Naive thymus-derived CD4-positive, alpha-beta T cell (primary cell): ENCODE data around the gene RNF166. TPM values are rescaled to one million over a fixed set of nuclear protein-coding genes. Genes with fewer than 3 reads are reported as not detected.

ENCODE experiments used
- ATAC-seq: fragments of 150-1000 bp; cut with Tn5 transposase; 2 replicates; pipeline ENCODE4 v1.10.0; 2021; ENCODE audit warnings: mild to moderate bottlenecking, moderate library complexity
- CTCF ChIA-PET: fragments of 350-600 bp; sonication (Branson Sonifier 250); formaldehyde crosslinking; loops from one replicate; lab custom pipeline; 2021; ENCODE audit warnings: antibody characterized with exemption; lab: Charles Lee
- POLR2A ChIA-PET: fragments of 350-600 bp; sonication (Branson Sonifier 250); formaldehyde crosslinking; loops from one replicate; lab custom pipeline; 2021; ENCODE audit warnings: antibody characterized with exemption, inconsistent platforms; lab: Charles Lee
- DNase-seq, 9 donors: peaks; one replicate each; pipeline versions ENCODE4 v3.0.0 to v3.0.0-alpha.2; 2020 to 2022; ENCODE audit warnings: mixed read lengths in 1 of 9
- H3K27ac ChIP-seq: one replicate; pipeline ENCODE4 v1.7.0; 2013; ENCODE audit warnings: mild to moderate bottlenecking, low read depth, low read length, moderate library complexity
- H3K27me3 ChIP-seq, 2 donors: one replicate each; pipeline ENCODE4 v1.7.0; 2013; ENCODE audit warnings: low read length in 2 of 2, mild to moderate bottlenecking in 2 of 2, moderate library complexity in 2 of 2; ENCODE audit not compliant: control insufficient read depth in 2 of 2, insufficient read depth in 2 of 2
- H3K36me3 ChIP-seq, 3 experiments: 1 replicate in 2 of 3; 2 replicates in 1 of 3; pipeline ENCODE4 v1.7.0; 2013; ENCODE audit warnings: low read length in 3 of 3, mild to moderate bottlenecking in 3 of 3, moderate library complexity in 1 of 3; ENCODE audit not compliant: insufficient read depth in 3 of 3, control insufficient read depth in 2 of 3
- H3K4me1 ChIP-seq, 2 donors: one replicate each; pipeline ENCODE4 v1.7.0; 2013; ENCODE audit warnings: low read length in 2 of 2, mild to moderate bottlenecking in 2 of 2, moderate library complexity in 1 of 2; ENCODE audit not compliant: control insufficient read depth in 2 of 2, insufficient read depth in 2 of 2
- H3K4me3 ChIP-seq: 2 replicates; pipeline ENCODE4 v1.7.0; 2013; ENCODE audit warnings: mild to moderate bottlenecking, low read length
- H3K9me3 ChIP-seq, 3 experiments: 1 replicate in 2 of 3; 2 replicates in 1 of 3; pipeline ENCODE4 v1.7.0; 2013; ENCODE audit warnings: low read length in 3 of 3; ENCODE audit not compliant: control insufficient read depth in 2 of 3
- H3K27ac Mint-ChIP-seq, 9 donors: one replicate each; pipeline ENCODE4 v1.8.0; 2020 to 2022; ENCODE audit warnings: mixed read lengths in 9 of 9, mild to moderate bottlenecking in 8 of 9, moderate library complexity in 5 of 9, inconsistent platforms in 2 of 9
- H3K27me3 Mint-ChIP-seq, 5 donors: one replicate each; pipeline ENCODE4 v1.8.0; 2021 to 2022; ENCODE audit warnings: mixed read lengths in 5 of 5, mild to moderate bottlenecking in 1 of 5
- H3K36me3 Mint-ChIP-seq, 5 donors: one replicate each; pipeline ENCODE4 v1.8.0; 2020 to 2022; ENCODE audit warnings: mixed read lengths in 5 of 5, mild to moderate bottlenecking in 3 of 5, inconsistent platforms in 1 of 5
- H3K4me1 Mint-ChIP-seq, 7 donors: one replicate each; pipeline ENCODE4 v1.8.0; 2020 to 2022; ENCODE audit warnings: mixed read lengths in 7 of 7, mild to moderate bottlenecking in 3 of 7, inconsistent platforms in 1 of 7
- H3K4me3 Mint-ChIP-seq, 10 donors: one replicate each; pipeline ENCODE4 v1.8.0; 2020 to 2022; ENCODE audit warnings: mild to moderate bottlenecking in 10 of 10, mixed read lengths in 10 of 10, moderate library complexity in 6 of 10, inconsistent platforms in 2 of 10
- H3K9me3 Mint-ChIP-seq, 11 donors: one replicate each; pipeline ENCODE4 v1.8.0; 2020 to 2022; ENCODE audit warnings: mixed read lengths in 11 of 11, mild to moderate bottlenecking in 4 of 11, inconsistent platforms in 1 of 11, moderate library complexity in 1 of 11
- intact Hi-C, 2 donors: fragments of 100-400 bp; cut with micrococcal nuclease; formaldehyde crosslinking; loops; one replicate each; pipeline ENCODE4 v1.15.1; 2023
- polyA plus RNA-seq, 2 donors: library from polyadenylated mRNA; unstranded; fragments of 300-500 nt; fragmentation: Illumina TruSeq; gene quantifications; one replicate each; pipeline ENCODE4 v1.2.3, GENCODE V29; 2021
- total RNA-seq, 6 experiments: library from RNA in 5 of 6; stranded (reverse) in 5 of 6; gene quantifications; 1 replicate in 5 of 6; 2 replicates in 1 of 6; pipeline ENCODE4 v1.2.3 and lab custom pipeline; 2021 to 2026

Gene RNF166
- total and polyA plus RNA-seq, 7 experiments from 2014 or later, result 67.7 to 324 (median 100) TPM

DNA sequence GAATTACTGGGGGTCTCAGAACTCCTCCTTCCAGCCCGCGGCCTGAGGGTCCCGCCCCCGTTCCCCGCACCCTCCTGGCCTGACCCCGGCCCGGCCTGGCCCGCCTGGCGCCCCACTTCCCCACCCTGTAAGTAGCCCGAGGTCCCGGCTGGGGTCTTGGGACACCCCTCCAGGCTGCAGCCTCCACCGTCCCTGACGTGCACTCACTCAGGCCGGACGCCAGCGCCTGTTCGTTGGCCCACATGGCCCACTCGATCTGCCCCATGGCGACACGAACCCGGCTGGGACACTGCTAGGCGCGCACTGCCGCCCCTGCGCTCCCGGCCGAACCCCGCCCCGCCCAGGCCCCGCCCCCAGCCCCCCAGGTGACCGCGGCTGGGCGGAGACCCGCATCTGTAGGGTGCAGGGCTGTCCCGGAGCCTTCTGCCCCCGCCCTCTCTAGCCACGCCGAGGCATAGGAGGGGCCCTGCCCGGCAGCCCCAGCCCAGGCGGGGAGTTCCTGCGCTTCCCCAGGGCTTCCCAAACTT lies 55.4 kb downstream of the RNF166 start, which contains the start of gene CYBA:
Gene CYBA (minus strand): TSS at position 305 of the 527 bp plus-strand sequence. CDS start 40 bp downstream, at position 265.
- peak within 1 kb of the TSS; percentile 84 to 93 (median 90) for H3K4me3 Mint-ChIP-seq
- peak within 1 kb of the TSS; percentile 82 to 98 (median 91) for H3K27ac Mint-ChIP-seq
- peaks cover 0 to 15% (median 1%) of the 10 kb centered on the region in 5 donors for H3K36me3 Mint-ChIP-seq
- no peaks in the 10 kb centered on the region for H3K27me3 Mint-ChIP-seq
- Histone ChIP-seq H3K36me3 (peaks cover 0 to 44% (median 0%) of the 10 kb centered on the region in 3 experiments), H3K4me3 (peak within 1 kb of the TSS; percentile 78), H3K27ac (peak within 1 kb of the TSS; percentile 84), H3K27me3 (no peaks in the 10 kb centered on the region), H3K9me3 (no peaks in the 10 kb centered on the region), H3K4me1 (peaks cover 20 to 28% of the 10 kb centered on the region in 2 donors)
- ChIA-PET CTCF (interaction anchor here (0.7 to 1.0 kb wide), 2 partner anchors 9 to 34 kb away, joined by 3 read pairs; no protein-coding TSS in a partner anchor), POLR2A (interaction anchor here (0.6 to 3.7 kb wide), 10 partner anchors 9 to 144 kb away, joined by 3 to 13 read pairs (median 5); partner anchors contain the start of genes IL17C and MVD)
- H3K9me3 Mint-ChIP-seq, result no peaks in the 10 kb centered on the region
- DNase-seq (peak; percentile 54 to 88 (median 68)), ATAC-seq (peak; percentile 92)
- intact Hi-C loops, result loop anchor here (1.0 to 2.0 kb wide), 12 partner anchors 12 to 198 kb away; partner anchors contain the start of genes MVD (in 2 of the 2), SNAI3 (in 2 of the 2), ZC3H18 (in 2 of the 2) and CTU2 (in 1 of the 2)
- H3K4me1 Mint-ChIP-seq, result peaks cover 6 to 27% (median 13%) of the 10 kb centered on the region in 7 donors

DNA sequence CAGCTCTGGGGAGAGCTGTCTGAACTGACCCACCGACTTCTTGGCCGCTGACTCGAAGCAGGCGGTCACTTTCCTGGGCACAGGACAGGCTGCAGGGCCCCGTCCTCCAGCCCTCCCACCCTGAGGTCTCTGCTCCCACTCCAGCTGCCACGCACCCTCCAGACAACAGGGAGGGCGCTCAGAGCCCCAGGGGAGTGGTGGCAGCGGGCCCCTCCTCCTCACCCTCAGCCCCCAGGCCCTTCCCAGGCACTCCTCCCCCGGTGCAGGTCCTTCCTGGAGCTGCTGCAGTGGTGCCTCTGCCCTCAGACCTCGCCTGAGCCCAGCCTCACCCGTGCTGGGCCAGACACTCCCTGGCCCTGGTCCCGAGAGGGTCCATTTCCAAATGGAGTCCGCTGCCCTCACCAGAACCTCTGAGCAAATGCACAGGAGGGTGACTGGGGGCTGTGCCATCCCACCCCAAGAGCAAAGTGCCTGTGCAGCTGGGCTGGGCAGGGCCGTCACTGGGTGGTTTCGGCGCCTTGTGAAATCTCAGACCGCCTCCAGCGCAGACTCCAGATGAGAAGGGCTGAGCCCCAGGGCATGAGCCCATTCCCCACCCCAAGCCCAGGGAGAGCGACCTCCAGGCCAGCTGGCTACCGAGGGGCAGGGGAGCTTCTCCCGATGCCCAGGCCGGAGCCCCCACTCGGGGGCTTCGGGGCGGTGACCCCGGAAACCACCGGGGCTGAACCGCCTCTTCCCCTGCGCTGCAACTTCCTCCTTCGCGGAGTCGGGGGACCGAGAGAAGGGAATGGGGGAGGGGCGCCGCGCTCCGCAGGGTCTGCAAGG lies 56.1 kb downstream of the RNF166 start:
- H3K36me3 ChIP-seq, result peaks cover 0 to 45% (median 0%) of the 10 kb centered on the region in 3 experiments
- H3K27ac ChIP-seq, result peak overlapping the region; percentile 84
- Mint-ChIP-seq H3K9me3 (no peaks in the 10 kb centered on the region), H3K4me3 (peak overlapping the region; percentile 84 to 93 (median 90)), H3K36me3 (peaks cover 0 to 16% (median 1%) of the 10 kb centered on the region in 5 donors), H3K4me1 (peaks cover 6 to 27% (median 16%) of the 10 kb centered on the region in 7 donors), H3K27me3 (no peaks in the 10 kb centered on the region), H3K27ac (peak overlapping the region; percentile 62 to 94 (median 86))
- peak overlapping the region; percentile 78 for H3K4me3 ChIP-seq
- CTCF ChIA-PET, result interaction anchor here (0.7 to 1.0 kb wide), 3 partner anchors 8 to 53 kb away, joined by 3 to 4 read pairs (median 3); no protein-coding TSS in a partner anchor
- H3K27me3 ChIP-seq, result no peaks in the 10 kb centered on the region
- intact Hi-C loops, result loop anchor here (1.0 to 2.0 kb wide), 3 partner anchors 15 to 197 kb away; partner anchors contain the start of gene ZFPM1 (in 1 of the 2)
- ATAC-seq (peak; percentile 19), DNase-seq (peak in 5 of 9 donors; percentile 25 to 49 (median 47))
- H3K4me1 ChIP-seq, result peaks cover 20 to 28% of the 10 kb centered on the region in 2 donors
- H3K9me3 ChIP-seq, result no peaks in the 10 kb centered on the region
- POLR2A ChIA-PET, result interaction anchor here (0.9 to 3.7 kb wide), 15 partner anchors 11 to 144 kb away, joined by 3 to 13 read pairs (median 3); partner anchors contain the start of genes IL17C and MVD

GRCh38 chr16:88649195-88649923 lies 56.8 kb downstream of the RNF166 start:
- no peaks in the 10 kb centered on the region for H3K27me3 ChIP-seq
- Mint-ChIP-seq H3K27me3 (no peaks in the 10 kb centered on the region), H3K4me1 (peaks cover 6 to 27% (median 19%) of the 10 kb centered on the region in 7 donors), H3K36me3 (peaks cover 0 to 13% (median 0%) of the 10 kb centered on the region in 5 donors), H3K9me3 (no peaks in the 10 kb centered on the region), H3K27ac (peak overlapping the region; percentile 66 to 94 (median 85)), H3K4me3 (peak overlapping the region; percentile 84 to 93 (median 90))
- peaks cover 20 to 28% of the 10 kb centered on the region in 2 donors for H3K4me1 ChIP-seq
- DNase-seq, result no peak
- H3K4me3 ChIP-seq, result peak overlapping the region; percentile 78
- ChIA-PET POLR2A (interaction anchor here (0.9 to 3.7 kb wide), 15 partner anchors 10 to 94 kb away, joined by 3 to 13 read pairs (median 3); partner anchors contain the start of genes IL17C and MVD), CTCF (interaction anchor here (0.8 to 1.0 kb wide), 2 partner anchors 36 to 53 kb away, joined by 3 read pairs; no protein-coding TSS in a partner anchor)
- intact Hi-C loops, result no loop called here
- peak overlapping the region; percentile 84 for H3K27ac ChIP-seq
- H3K36me3 ChIP-seq, result peaks cover 0 to 41% (median 0%) of the 10 kb centered on the region in 3 experiments
- no peaks in the 10 kb centered on the region for H3K9me3 ChIP-seq
- ATAC-seq, result no peak

DNA sequence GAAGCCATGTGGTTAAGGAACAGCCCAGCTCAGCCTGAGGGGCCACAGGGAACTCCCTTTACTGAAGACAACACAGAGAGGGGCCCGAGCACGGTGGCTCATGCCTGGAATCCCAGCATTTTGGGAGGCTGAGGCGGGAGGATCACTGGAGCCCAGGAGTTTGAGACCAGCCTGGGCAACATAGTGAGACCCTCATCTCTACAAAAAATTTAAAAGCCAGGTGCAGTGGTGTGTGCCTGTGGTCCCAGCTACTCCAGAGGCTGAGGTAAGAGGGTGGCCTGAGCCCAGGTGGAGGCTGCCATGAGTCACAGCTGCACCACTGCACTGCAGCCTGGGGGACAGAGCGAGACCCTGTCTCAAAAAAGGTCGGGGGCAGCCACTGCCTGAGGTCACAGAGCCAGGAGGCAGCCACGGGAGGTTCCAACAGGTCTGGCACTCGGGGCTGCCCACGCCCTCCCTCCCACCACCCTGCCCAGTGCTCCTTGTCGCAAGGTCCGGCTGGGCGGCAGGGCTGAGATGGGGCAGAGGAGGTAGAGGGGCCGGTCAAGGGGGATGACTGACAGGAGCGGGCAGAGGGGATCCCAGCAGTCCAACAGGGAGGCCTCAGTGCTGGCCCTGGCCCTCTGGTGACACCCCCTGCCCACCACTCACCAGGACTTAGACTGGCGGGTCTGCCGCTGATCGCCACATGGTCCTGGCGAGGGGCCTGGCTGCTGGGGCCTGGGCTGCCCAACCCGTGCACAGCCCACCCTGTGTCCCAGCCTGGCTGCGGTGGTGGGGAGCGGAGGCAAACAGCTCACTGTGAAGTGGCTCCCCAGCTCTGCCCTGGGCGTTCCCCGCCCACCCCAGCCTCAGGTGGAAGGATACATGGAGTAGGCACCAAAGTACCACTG lies 58.8 kb downstream of the RNF166 start:
- ChIA-PET CTCF (interaction anchor here (0.6 kb wide), 1 partner anchor 1225 kb away, joined by 3 read pairs; no protein-coding TSS in a partner anchor), POLR2A (interaction anchor here (0.5 to 3.7 kb wide), 3 partner anchors 8 to 33 kb away, joined by 5 to 11 read pairs (median 6); partner anchors contain the start of gene IL17C)
- DNase-seq, result no peak

More for the DNA sequence above, 58.8 kb downstream of the RNF166 start:
- no peaks in the 10 kb centered on the region for H3K27me3 ChIP-seq
- H3K4me3 ChIP-seq, result no peak overlapping the region
- H3K27me3 Mint-ChIP-seq, result no peaks in the 10 kb centered on the region
- no peak for ATAC-seq
- peaks cover 0 to 54% (median 0%) of the 10 kb centered on the region in 3 experiments for H3K36me3 ChIP-seq
- H3K27ac ChIP-seq, result no peak overlapping the region
- H3K4me1 Mint-ChIP-seq, result peaks cover 7 to 29% (median 19%) of the 10 kb centered on the region in 7 donors
- intact Hi-C loops, result no loop called here
- no peaks in the 10 kb centered on the region for H3K9me3 Mint-ChIP-seq
- peak overlapping the region in 1 of 10 donors; percentile 47 for H3K4me3 Mint-ChIP-seq
- no peaks in the 10 kb centered on the region for H3K9me3 ChIP-seq
- peaks cover 20 to 28% of the 10 kb centered on the region in 2 donors for H3K4me1 ChIP-seq
- peaks cover 0 to 9% (median 0%) of the 10 kb centered on the region in 5 donors for H3K36me3 Mint-ChIP-seq
- no peak overlapping the region for H3K27ac Mint-ChIP-seq
